HG03066 (cell line): ENCODE data around the gene FAM20A.
"Not testable (repeated sequence)": the region's sequence is repeated elsewhere in the genome, so short reads cannot be mapped to it uniquely, and the experiment has no call there.

ENCODE experiments used
- ATAC-seq: cut with Tn5 transposase; IDR thresholded peaks from one replicate; pipeline ENCODE4 v1.9.1; 2021; ENCODE audit warnings: low read depth; ENCODE audit not compliant: unreplicated experiment

FAM20A gene

GRCh38 chr17:68533887-68534694, 67.1 kb downstream of the FAM20A start:
- ATAC-seq = no peak

- ATAC-seq = no peak
These were observed 68.3 kb downstream of the FAM20A start for GRCh38 chr17:68532826-68533225.

GRCh38 chr17:68531252-68531651, 69.9 kb downstream of the FAM20A start:
- ATAC-seq = no peak

- no peak for ATAC-seq
These were observed 73.9 kb downstream of the FAM20A start for GRCh38 chr17:68527314-68527713.

GRCh38 chr17:68526548-68526947, 74.6 kb downstream of the FAM20A start:
- ATAC-seq = no peak

GRCh38 chr17:68522266-68522665, 78.9 kb downstream of the FAM20A start:
- no peak for ATAC-seq

- ATAC-seq = no peak
These were observed 81.3 kb downstream of the FAM20A start for GRCh38 chr17:68519911-68520310.

- not testable (repeated sequence) for ATAC-seq
These were observed 82.1 kb downstream of the FAM20A start for GRCh38 chr17:68519051-68519450.

GRCh38 chr17:68518063-68518815, 82.9 kb downstream of the FAM20A start:
- no peak for ATAC-seq

- ATAC-seq = not testable (repeated sequence)
These were observed 83.6 kb downstream of the FAM20A start for GRCh38 chr17:68517605-68518004.

GRCh38 chr17:68516732-68517131, 84.4 kb downstream of the FAM20A start:
- ATAC-seq = no peak

- ATAC-seq = no peak
These were observed 86.1 kb downstream of the FAM20A start for GRCh38 chr17:68514831-68515635.

- no peak for ATAC-seq
These were observed 87.2 kb downstream of the FAM20A start for GRCh38 chr17:68513932-68514331.

- ATAC-seq = peak; percentile 0
These were observed 88.2 kb downstream of the FAM20A start for GRCh38 chr17:68512960-68513474.

GRCh38 chr17:68512247-68512959, 88.8 kb downstream of the FAM20A start, which contains the start of gene PRKAR1A:
Gene PRKAR1A (plus strand): TSS chr17:68512430. CDS start chr17:68515400, 2,970 bp downstream.
- ATAC-seq = peak; percentile 92

- ATAC-seq = peak; percentile 42
These were observed 89.4 kb downstream of the FAM20A start for GRCh38 chr17:68511671-68512246.

- ATAC-seq = no peak
These were observed 89.9 kb downstream of the FAM20A start for GRCh38 chr17:68511254-68511670.

- no peak for ATAC-seq
These were observed 91.8 kb downstream of the FAM20A start for GRCh38 chr17:68509141-68510057.

GRCh38 chr17:68507576-68507975, 93.6 kb downstream of the FAM20A start:
- ATAC-seq = no peak
